ENCODE results near the gene LRP11.

GRCh38 chr6:149843051-149843633 is 21.0 kb downstream of the LRP11 start:
- TF ChIP-seq CTCF (conservative IDR thresholded peaks at IDR 0.05; ENCODE audit: low read length) (no peak), EZH2phosphoT487 (IDR thresholded peaks at IDR 0.05; ENCODE audit: borderline replicate concordance) (no peak)
